Body of pancreas (tissue), 4 donors: ENCODE data around the gene SALL3. TPM values are rescaled to one million over a fixed set of nuclear protein-coding genes. Genes with fewer than 3 reads are reported as not detected.
"Not testable (repeated sequence)": the region's sequence is repeated elsewhere in the genome, so short reads cannot be mapped to it uniquely, and the experiment has no call there.

Experiments used
- ATAC-seq: fragments of 150-250 bp; one replicate; pipeline ENCODE4 v1.9.1; 2016
- DNase-seq, 4 donors: peaks; one replicate each; pipeline ENCODE4 v3.0.0-alpha.2; 2019
- H3K27ac ChIP-seq, 4 donors: fragments of 200-600 bp; sonication (generic); 1 replicate in 3 of 4; 2 replicates in 1 of 4; pipeline versions ENCODE4 v1.5.1 to v1.6.1; 2016 to 2019; ENCODE audit warnings: mild to moderate bottlenecking in 1 of 4, mixed read lengths in 1 of 4, moderate library complexity in 1 of 4
- H3K27me3 ChIP-seq, 2 donors: fragments of 200-600 bp; sonication (generic); one replicate each; pipeline ENCODE4 v1.6.0; 2016; ENCODE audit warnings: mild to moderate bottlenecking in 1 of 2
- H3K36me3 ChIP-seq, 2 donors: fragments of 200-600 bp; sonication (generic); replicated peaks in 1 of 2; 2 replicates each; pipeline ENCODE4 v1.5.1; 2016; ENCODE audit warnings: low read depth in 2 of 2; ENCODE audit not compliant: insufficient read depth in 1 of 2
- H3K4me1 ChIP-seq: fragments of 200-600 bp; sonication (generic); one replicate; pipeline ENCODE4 v1.6.0; 2016
- H3K4me3 ChIP-seq, 2 donors: fragments of 200-600 bp; sonication (generic); 1 replicate in 1 of 2; 2 replicates in 1 of 2; pipeline ENCODE4 v1.5.1; 2016 to 2019
- H3K9me3 ChIP-seq, 3 donors: fragments of 200-600 bp; sonication (generic); 1 replicate in 2 of 3; 2 replicates in 1 of 3; pipeline ENCODE4 v1.5.1; 2016
- POLR2A ChIP-seq, 3 donors: fragments of 450-650 bp; IDR thresholded peaks; one replicate each; pipeline ENCODE4 v1.6.1; 2016; ENCODE audit warnings: antibody characterized with exemption in 3 of 3, mild to moderate bottlenecking in 2 of 3
- WGBS, 2 donors: methylation state at CpG; one replicate each; pipeline ENCODE4 v1.1.5; 2017; 5-methylcytosine and 5-hydroxymethylcytosine counted together
- intact Hi-C: fragments of 100-400 bp; cut with DNase I; formaldehyde crosslinking; loops from one replicate; pipeline ENCODE4 v1.15.1; 2023
- total RNA-seq, 2 donors: library from RNA; depleted of rRNA; stranded (reverse); fragments of >200 nt; gene quantifications; one replicate each; pipeline ENCODE4 v1.1.0, GENCODE V29; 2016
- TF ChIP-seq, protein P1 (sequence below), 7 experiments: fragments of 450-650 bp in 4 of 7; fragments of 200-600 bp in 3 of 7; sonication (generic) in 3 of 7; IDR thresholded peaks; one replicate each; pipeline ENCODE4 v1.5.1; 2016 to 2019; ENCODE audit warnings: antibody characterized with exemption in 7 of 7

SALL3 gene
- total RNA-seq, 2 donors from 2014 or later, result not detected

DNA sequence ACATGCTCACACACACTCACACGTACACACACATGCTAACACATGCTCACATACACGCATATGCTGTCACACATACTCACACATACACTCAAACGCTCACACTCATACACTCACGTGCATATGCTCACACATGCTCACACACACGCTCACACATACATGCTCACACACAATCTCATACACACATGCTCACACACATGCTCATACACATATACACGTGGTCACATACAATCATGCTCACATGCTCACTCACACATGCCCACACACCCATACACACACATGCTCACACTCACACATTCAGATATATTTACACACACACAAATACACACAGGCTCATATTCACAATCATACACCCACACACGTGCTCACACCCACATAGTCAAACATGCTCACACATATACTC, 17.5 kb upstream of the SALL3 start:
- H3K27ac ChIP-seq, result no peak overlapping the region
- H3K36me3 ChIP-seq, result no peaks in the 10 kb centered on the region
- H3K4me1 ChIP-seq, result no peaks in the 10 kb centered on the region
- WGBS, 2 donors, result 65 to 81% methylated on average over 7 of the region's 7 CpGs
- H3K27me3 ChIP-seq, result no peaks in the 10 kb centered on the region
- no peak for TF ChIP-seq POLR2A (IDR thresholded peaks at IDR 0.05)
- TF ChIP-seq, protein P1, sequence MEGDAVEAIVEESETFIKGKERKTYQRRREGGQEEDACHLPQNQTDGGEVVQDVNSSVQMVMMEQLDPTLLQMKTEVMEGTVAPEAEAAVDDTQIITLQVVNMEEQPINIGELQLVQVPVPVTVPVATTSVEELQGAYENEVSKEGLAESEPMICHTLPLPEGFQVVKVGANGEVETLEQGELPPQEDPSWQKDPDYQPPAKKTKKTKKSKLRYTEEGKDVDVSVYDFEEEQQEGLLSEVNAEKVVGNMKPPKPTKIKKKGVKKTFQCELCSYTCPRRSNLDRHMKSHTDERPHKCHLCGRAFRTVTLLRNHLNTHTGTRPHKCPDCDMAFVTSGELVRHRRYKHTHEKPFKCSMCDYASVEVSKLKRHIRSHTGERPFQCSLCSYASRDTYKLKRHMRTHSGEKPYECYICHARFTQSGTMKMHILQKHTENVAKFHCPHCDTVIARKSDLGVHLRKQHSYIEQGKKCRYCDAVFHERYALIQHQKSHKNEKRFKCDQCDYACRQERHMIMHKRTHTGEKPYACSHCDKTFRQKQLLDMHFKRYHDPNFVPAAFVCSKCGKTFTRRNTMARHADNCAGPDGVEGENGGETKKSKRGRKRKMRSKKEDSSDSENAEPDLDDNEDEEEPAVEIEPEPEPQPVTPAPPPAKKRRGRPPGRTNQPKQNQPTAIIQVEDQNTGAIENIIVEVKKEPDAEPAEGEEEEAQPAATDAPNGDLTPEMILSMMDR (IDR thresholded peaks at IDR 0.05), result no peak
- intact Hi-C loops, result no loop called here
- DNase-seq (no peak), ATAC-seq (no peak)
- no peaks in the 10 kb centered on the region for H3K9me3 ChIP-seq
- no peak overlapping the region for H3K4me3 ChIP-seq

DNA sequence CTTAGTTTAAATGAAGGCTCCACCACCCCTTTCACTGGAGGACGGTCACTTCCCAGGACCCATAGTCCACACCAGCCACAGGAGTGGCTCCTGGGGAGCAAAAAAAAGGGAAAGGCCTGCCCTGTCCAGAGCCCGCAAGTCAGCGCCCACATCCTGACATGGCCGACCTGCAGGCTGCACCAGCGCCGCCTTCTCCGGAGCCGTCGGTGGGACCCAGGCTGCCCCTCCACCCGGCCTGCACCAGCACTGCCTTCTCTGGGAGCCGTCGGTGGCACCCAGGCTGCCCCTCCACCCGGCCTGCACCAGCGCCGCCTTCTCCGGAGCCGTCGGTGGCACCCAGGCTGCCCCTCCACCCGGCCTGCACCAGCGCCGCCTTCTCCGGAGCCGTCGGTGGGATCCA, 14.9 kb upstream of the SALL3 start:
- intact Hi-C loops, ATAC-seq: not testable (repeated sequence)

DNA sequence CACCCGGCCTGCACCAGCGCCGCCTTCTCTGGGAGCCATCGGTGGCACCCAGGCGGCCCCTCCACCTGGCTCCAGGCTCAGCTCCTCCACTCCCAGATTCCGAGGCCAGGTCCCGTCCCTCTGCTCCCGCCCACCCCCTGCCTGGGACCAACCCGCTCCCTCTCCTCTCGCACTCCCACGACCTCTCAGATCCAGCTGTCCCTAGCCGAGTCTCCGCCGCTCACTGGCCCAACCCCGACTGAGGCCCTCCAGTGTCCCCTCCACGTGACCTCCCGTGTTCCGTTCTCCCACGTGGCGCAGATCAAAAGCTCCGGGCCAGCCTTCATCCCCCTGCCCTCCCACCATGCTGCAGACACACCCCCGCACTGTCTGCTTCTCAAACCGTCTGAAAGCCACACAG, 14.4 kb upstream of the SALL3 start:
- no peaks in the 10 kb centered on the region for H3K4me1 ChIP-seq
- intact Hi-C loops, result no loop called here
- no peaks in the 10 kb centered on the region for H3K36me3 ChIP-seq
- ATAC-seq, result no peak
- H3K27ac ChIP-seq, result no peak overlapping the region
- H3K27me3 ChIP-seq, result no peaks in the 10 kb centered on the region
- no peak for DNase-seq
- no peak overlapping the region for H3K4me3 ChIP-seq
- 77 to 85% methylated on average over 23 of the region's 23 CpGs for WGBS, 2 donors
- no peaks in the 10 kb centered on the region for H3K9me3 ChIP-seq
- TF ChIP-seq, protein P1 (IDR thresholded peaks at IDR 0.05), result no peak
- TF ChIP-seq POLR2A (IDR thresholded peaks at IDR 0.05), result no peak

More for the DNA sequence above, 14.9 kb upstream of the SALL3 start:
- DNase-seq, H3K36me3 ChIP-seq, H3K27me3 ChIP-seq, H3K27ac ChIP-seq, H3K4me3 ChIP-seq, H3K9me3 ChIP-seq, H3K4me1 ChIP-seq: not testable (repeated sequence)
- WGBS, 2 donors, result 88 to 90% methylated on average over 18 to 24 of the region's 24 CpGs

DNA sequence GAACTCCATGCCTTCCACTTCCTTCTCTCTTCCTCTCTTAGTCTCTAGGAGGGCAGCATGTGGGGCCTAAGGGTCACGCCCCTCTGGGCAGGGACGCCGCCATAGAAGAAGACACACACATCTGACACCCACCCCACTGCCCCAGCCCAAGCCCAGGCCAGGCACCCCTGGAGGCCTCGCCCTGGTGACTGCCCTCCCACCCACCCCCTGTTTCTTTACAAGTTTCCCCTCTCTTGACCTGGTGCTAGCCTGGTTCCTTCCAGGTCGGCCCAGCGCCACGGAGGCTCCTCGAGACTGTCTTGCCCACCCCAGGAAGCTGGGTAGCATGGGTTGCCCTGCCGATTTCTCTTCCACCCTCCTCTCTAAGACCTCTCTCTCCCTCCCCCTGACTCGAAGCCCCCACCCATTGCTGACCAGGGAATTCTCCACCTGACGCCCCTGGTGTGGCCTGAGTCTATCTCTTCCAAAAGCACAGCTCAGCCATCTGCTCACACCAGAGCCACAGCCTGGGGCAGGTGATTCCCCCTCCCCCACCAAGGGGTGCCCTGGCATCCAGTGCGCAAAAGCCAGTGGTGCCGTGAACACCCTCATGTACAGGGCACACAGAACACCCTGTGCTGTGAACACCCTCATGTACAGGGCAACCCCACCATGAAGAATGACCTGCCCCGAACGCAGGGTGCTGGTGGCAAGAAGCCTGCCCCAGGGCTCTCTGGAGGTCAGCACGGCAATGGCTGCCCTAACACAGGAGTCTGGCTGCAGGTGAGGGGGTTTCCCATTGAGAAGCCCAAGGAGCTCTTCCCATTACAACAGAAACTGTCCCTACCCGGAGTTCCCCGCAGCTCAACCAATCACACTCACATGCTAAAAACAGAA, 13.5 kb upstream of the SALL3 start:
- intact Hi-C loops, result no loop called here
- TF ChIP-seq, protein P1 (IDR thresholded peaks at IDR 0.05), result no peak
- TF ChIP-seq POLR2A (IDR thresholded peaks at IDR 0.05), result no peak
- Histone ChIP-seq H3K36me3 (no peaks in the 10 kb centered on the region), H3K4me3 (no peak overlapping the region), H3K27me3 (no peaks in the 10 kb centered on the region), H3K9me3 (no peaks in the 10 kb centered on the region), H3K27ac (no peak overlapping the region), H3K4me1 (no peaks in the 10 kb centered on the region)
- WGBS, 2 donors, result 68 to 70% methylated on average over 13 to 18 of the region's 18 CpGs
- no peak for ATAC-seq
- DNase-seq, result no peak

DNA sequence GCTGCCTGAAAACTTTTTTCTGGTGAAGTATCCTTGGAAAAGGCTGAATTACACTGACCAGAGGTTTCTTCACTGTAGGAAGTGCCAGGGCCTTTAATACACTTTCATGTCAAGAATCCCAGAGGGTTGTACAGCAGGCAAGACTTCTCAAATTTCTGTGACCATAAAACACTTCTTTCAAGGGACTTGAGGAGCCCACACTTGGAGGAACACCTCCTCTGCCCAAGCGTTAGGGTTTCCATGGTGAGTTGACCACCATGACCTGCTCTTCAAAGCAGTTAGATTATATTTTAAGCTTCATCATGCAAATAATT, 12.9 kb upstream of the SALL3 start:
- 63 to 70% methylated on average over 1 of the region's 1 CpG for WGBS, 2 donors
- Histone ChIP-seq H3K4me3 (no peak overlapping the region), H3K27ac (no peak overlapping the region), H3K36me3 (no peaks in the 10 kb centered on the region), H3K27me3 (no peaks in the 10 kb centered on the region), H3K4me1 (no peaks in the 10 kb centered on the region), H3K9me3 (no peaks in the 10 kb centered on the region)
- TF ChIP-seq POLR2A (IDR thresholded peaks at IDR 0.05), result no peak
- TF ChIP-seq, protein P1 (IDR thresholded peaks at IDR 0.05), result no peak
- intact Hi-C loops, result no loop called here
- DNase-seq (no peak), ATAC-seq (no peak)
